HG03139 (cell line): ENCODE results near the gene ZNF286A.
"Not testable (repeated sequence)": the region's sequence is repeated elsewhere in the genome, so short reads cannot be mapped to it uniquely, and the experiment has no call there.

Source experiments
- ATAC-seq: cut with Tn5 transposase; IDR thresholded peaks from one replicate; pipeline ENCODE4 v1.9.1; 2021; ENCODE audit not compliant: unreplicated experiment

Gene ZNF286A

DNA sequence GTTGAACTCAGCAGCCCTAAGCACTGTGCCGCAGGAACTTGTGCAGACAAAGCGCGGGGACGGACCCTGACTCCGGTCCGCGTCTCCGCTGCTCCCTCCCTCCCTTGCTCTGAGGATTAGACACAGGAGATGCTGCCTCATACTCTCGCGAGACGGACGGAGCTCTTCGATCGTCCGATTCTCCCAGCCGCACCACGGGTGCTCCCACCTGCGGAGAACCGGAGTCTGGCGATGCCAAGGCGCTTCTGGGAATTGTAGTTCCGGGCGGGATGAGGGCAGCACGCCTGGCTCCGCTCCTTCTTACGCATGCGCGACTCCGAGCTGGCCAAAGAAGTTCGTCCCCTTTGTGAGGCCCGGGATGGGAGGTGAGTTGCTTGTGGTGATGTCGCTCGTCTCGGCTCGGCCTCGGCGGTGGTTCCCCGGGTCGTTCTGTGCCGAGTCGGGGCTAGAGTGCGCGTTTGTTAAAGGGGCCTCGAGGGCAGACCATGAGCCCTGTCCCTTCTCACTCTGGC is at the start of gene ZNF286A:
ZNF286A (plus strand) TSS at position 340 of the 512 bp plus-strand sequence. CDS start 578 bp downstream, outside the sequence.
- ATAC-seq = peak; percentile 96

DNA sequence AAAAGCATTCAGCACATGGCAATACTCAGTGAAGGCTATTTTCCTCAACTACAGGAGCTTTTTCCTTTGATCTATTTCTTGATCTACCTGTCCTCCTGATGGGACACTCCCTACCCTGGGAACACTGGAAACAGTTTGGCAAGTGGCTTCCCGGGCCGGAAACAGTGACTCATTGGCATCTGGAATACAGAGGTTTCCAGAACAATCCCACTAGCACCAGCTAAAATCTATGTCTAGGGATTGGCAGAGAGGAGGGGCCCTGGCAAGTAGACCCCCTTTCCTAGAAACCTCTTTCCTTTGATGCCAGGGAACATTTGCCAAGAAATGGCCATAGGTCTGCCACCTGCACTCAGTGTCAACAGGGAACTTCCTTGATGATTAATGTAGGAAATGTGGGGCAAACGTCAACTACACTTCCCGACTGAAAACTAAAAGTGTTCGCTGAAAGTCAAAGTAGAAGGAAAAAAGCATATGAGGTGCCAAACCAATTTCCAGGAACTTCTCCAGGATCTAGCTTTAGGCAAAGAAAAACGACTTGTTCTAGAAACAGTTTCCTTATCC is 49.6 kb upstream of the ZNF286A start:
- no peak for ATAC-seq

- ATAC-seq = no peak
These were observed 48.6 kb upstream of the ZNF286A start for GRCh38 chr17:15650741-15651582.

DNA sequence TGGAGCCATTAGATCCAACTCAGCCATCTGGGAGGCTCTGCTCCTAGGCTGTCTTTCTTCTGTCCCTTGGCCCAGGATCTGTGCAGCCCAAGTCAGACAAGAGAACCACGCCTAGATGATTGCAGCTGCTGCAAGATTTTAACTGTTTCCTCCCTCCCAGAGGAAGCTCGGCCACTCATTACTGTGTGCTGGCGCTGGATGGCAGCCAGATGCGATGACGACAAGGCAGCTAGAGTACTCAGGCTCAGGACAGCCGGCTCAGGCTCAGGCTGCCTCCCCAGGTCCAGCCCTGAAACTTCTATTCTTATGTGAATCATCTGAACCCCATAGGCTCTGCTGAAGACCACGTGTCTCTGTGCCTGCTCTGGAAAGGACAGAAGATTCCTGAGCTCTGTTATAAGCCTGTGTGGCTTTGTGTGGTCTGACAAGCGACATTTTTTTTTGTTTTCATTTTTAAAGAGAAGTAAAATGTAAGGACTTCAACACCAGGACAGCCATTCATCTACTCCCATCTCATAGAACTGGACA is 47.9 kb upstream of the ZNF286A start:
- peak; percentile 89 for ATAC-seq

- no peak for ATAC-seq
These were observed 46.6 kb upstream of the ZNF286A start for GRCh38 chr17:15652960-15653359.

GRCh38 chr17:15654401-15654800 is 45.2 kb upstream of the ZNF286A start:
- ATAC-seq = not testable (repeated sequence)

DNA sequence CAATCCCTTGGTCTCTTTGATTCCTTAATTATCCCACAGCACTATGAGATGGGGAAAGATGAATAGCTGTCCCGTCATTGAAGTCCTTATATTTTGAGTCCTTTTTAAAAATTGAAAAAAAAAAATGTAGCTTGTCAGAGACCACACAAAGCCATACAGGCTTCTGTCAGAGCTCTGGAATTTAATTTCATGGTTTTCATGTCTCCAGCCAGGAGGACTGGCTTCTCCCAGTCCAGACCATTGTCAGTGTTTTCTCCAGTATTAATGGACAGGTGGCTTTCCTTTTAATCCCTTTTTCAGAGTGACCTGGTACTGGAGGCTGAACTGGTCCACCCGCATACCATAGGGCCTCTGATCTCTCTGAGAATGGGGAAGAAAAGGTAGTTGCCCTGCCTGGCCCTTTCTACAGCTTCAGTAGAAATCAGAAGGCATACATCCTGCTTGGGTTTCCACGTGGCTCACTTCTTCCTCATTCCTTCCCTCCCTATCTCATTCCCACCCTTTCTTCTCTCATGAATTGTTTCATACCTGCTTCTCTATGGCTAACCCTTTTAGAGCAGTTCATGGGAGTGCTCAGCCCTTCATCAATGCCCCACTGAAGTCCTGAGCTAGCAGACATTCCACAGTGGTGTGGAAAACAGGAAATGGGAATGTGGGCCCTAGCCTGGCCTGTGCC is 44.5 kb upstream of the ZNF286A start:
- ATAC-seq = no peak

GRCh38 chr17:15657868-15658267 is 41.7 kb upstream of the ZNF286A start:
- ATAC-seq = no peak

- no peak for ATAC-seq
These were observed 41.3 kb upstream of the ZNF286A start for GRCh38 chr17:15658296-15658695.

DNA sequence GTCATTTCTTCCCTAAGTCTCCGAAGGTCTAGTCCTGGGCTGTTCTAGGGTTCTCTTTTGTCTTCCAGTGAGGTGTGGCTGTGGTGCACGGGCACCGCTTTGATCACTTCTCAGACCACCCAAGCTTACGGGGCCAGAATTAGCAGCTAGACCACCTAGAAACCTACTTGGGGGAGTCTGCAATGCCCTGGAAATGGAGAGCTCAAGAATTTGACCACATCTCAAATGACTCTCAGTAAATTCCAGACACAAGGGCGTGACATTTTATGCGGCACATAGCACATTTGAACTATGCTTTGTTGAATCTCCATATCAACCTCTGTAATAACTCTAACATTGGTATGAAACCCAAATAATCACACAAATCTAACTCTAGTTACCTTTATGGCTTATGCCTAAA is 40.3 kb upstream of the ZNF286A start:
- no peak for ATAC-seq

- no peak for ATAC-seq
These were observed 39.9 kb upstream of the ZNF286A start for GRCh38 chr17:15659663-15660062.

- ATAC-seq = no peak
These were observed 39.5 kb upstream of the ZNF286A start for GRCh38 chr17:15660077-15660476.

GRCh38 chr17:15662681-15663080 is 36.9 kb upstream of the ZNF286A start:
- no peak for ATAC-seq

DNA sequence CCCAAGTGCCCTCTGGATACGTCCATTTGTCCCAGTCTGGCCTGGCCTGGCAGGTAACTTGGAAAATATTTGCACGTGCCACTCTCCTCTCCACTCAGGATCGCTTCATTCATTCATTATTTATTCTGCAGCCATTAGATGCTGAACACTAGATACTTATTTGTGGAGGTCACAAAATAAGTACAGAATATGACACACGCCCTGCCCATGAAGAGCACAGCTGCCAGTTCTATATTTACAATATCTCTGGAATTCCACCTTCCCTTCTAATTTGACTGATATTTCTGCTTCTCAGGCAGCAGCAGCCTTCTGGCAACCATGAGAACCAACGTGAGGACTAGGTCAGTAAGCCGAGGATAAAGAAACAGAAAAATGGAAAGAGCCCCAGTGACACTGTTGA is 36.4 kb upstream of the ZNF286A start:
- no peak for ATAC-seq

GRCh38 chr17:15663691-15664090 is 35.9 kb upstream of the ZNF286A start:
- no peak for ATAC-seq

DNA sequence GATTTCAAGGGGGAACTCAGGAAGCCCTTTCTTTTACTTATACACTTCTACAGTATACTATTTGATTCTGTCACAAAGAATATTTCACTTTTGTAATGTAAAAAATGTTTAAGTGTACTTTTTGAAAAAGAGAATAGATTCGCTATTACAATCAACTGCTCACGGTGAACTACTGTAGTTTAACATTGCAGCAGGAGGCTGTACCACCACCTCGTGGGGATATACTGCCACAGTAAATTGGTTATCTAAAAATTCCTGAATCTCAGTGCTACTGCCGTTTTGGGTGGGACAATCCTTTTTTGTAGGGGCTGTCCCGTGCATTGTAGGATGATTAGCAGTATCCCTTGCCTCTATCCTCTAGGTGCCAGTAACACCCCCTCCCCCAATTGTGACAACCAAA is 30.0 kb upstream of the ZNF286A start:
- ATAC-seq = not testable (repeated sequence)

DNA sequence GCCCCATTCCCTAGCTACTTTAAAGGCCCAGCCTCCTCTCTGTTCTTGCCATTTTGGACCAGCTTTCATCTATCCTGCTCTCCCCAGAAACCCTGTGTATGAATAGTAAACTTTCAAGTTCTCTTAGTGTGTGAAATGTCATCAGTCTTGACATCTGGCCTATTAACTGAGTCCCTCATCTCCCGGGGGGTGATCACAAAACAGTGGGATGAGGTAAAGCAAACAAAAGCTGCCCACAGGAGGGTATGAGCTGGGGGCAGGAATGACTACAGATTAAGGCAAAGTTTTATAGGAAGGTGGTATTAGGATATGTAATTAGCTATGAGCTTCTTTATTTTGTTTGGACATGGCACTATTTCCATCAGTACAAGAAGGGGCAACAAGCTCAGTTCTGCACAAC is 24.9 kb upstream of the ZNF286A start:
- ATAC-seq = not testable (repeated sequence)

DNA sequence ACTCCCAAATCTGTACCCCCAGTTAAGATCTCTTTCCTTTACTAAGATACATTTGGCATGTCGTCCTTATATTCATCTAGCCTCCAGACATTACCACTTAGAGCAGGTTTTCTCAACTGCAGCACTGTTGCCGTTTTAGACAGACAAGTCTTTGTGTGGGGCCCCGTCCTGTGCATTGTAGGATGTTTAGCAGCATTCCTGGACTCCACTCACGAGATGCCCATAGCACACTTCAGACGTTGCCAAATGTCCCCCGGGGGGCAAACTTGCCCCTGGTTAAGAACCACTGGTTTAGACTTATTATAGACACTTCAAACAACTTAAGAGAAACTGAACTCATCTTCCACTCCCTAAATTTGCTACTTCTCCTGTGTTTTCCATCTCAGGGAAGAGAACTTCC is 23.6 kb upstream of the ZNF286A start:
- not testable (repeated sequence) for ATAC-seq

DNA sequence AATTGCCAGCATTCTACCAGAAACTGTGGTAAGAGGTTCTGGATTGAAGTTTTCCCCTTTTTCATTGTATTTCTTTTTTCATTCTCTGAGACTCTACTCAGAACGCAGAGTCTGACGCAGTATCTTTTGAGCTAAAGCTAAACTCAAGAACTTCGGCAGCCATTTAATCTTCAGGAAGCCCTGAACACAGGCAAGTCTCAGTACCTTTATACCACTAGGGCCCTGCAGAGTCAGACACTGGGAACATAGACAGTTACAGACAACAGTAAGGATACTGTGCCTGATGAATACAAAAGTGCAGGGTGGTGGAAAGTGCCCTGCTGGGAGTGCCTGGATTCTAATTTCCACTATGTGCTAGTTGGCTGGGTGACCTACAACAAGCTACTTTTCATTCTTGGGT is 16.4 kb upstream of the ZNF286A start:
- not testable (repeated sequence) for ATAC-seq

DNA sequence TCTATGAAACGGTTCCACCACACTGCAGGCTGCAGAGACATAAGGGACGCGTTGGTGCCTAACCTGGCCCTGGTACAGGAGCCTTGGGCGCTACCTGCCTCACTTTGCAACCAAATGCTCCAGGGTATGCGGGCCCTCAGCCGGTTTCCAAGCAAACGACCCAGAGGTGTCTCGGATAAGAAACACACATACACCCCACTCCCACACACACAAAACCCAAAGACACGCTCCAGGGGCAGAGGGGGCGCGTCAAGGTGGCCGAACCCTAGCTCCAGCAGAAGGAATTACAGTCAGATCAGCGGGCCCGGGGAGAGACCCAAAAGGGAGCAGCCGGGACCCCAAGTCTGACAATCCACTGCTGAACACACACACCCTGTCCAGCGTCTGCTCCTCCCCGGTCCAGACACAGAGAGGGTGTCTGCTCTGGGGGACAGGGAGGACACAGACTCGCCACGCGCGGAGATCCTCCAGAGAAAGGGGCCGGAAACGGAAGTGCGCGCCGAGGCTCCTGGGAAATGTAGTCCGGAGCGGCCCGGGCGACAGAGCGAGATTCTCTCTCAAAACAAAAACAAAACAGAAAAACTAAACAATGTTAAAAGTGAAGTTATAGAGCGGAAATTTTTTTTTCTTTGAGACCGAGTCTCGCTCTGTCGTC is 15.6 kb upstream of the ZNF286A start, which contains the start of gene TRIM16:
TRIM16 (minus strand) TSS at position 488 of the 655 bp plus-strand sequence. CDS start 32,702 bp downstream, outside the sequence.
- ATAC-seq = peak; percentile 92

DNA sequence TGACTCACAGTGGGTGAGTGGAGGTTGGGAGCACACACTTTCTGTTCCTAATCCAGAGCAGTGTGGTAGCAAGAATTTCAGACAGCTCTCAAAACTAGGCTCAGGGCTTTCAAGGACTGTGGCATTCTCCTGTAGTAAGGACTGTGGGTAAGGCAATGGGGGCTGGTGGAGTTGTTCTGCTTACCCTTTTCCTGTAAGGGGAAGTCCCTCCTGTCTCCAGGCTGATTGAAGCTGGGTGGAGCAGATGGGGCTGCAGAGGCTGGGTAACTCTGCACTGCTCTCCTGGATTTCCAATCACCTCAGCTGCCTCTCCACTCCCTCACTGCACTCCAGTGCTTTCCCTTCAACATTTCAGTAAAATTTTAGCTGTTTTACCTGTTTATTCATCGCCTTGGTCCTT is 12.1 kb upstream of the ZNF286A start:
- ATAC-seq = not testable (repeated sequence)
